ENCODE results near the gene PRSS27.

GRCh38 chr16:2699791-2700600 lies 20.0 kb downstream of the PRSS27 start:
- no peak for TF ChIP-seq CTCF (IDR thresholded peaks at IDR 0.05 in 4 of 5, conservative IDR thresholded peaks at IDR 0.05 in 1 of 5)
- TF ChIP-seq POLR2A (IDR thresholded peaks at IDR 0.05), result no peak
